Suppressor macrophage (primary cell): ENCODE results near the gene MNAT1.
A peak's percentile ranks its signal among the peaks of the same experiment; 100 is the strongest.
"Not testable (repeated sequence)": the region's sequence is repeated elsewhere in the genome, so short reads cannot be mapped to it uniquely, and the experiment has no call there.

Experiments
- DNase-seq, 4 experiments: peaks; one replicate each; pipeline ENCODE4 v3.0.0-alpha.2; 2020 to 2022

The MNAT1 gene

GRCh38 chr14:60805841-60806430 is 71.4 kb downstream of the MNAT1 start:
- DNase-seq: no peak

GRCh38 chr14:60807247-60807646 is 72.7 kb downstream of the MNAT1 start:
- no peak for DNase-seq

DNA sequence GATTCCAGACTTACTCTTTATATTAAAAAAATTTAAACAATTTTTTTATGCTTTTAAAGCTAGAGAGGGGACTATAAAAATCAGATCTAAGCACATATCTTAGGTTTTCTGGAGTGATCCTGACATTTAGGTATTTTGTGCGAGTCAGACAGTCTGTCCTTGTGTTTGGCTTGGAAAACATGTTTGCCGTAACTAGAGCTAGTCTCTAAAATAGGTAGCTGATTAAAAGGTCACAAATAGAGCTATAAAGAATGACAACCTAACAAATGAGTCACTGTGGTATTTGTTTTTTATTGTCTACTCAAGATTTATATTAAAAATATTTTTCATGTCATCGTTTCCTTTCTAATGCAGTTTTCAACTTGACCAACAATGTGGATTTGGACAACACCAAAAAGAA is 73.4 kb downstream of the MNAT1 start:
- DNase-seq: no peak

- DNase-seq: no peak
Measured at GRCh38 chr14:60812987-60813386, 78.4 kb downstream of the MNAT1 start.

DNA sequence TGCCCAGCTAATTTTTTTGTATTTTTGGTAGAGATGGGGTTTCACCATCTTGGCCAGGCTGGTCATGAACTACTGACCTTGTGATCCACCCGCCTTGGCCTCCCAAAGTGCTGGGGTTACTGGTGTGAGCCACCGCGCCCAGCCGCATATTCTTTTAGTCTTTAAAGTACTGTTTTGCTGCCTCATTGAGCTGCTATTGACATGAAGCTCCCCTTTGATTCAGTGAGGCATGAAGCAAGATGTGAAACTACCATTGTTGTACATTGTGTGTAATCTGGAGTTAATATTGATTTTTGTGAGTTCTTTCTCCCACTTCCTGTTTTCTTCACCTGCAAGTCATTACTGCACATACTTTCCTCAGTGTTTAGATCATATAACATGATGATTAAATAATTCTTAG is 80.8 kb downstream of the MNAT1 start:
- no peak for DNase-seq

DNA sequence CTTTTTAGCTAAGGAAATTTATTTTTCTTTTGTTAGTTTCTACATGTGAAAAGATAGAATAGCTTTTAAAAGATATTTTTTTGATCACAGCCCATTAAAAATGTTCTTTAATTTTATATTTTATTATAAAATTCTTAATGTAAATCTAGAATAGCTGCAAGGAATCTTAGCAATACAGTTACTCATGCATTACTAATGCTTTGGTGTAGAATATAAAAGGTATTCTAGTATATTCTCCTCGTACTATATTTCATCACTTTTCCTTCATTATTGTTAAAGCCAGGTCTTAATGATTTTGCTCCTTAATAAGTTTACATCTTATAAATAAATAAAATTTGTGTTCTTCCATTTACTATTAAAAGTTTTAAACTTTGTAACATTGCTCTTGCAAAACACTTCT is 82.6 kb downstream of the MNAT1 start:
- DNase-seq: no peak

- DNase-seq: no peak
Measured at GRCh38 chr14:60819575-60819974, 85.0 kb downstream of the MNAT1 start.

DNA sequence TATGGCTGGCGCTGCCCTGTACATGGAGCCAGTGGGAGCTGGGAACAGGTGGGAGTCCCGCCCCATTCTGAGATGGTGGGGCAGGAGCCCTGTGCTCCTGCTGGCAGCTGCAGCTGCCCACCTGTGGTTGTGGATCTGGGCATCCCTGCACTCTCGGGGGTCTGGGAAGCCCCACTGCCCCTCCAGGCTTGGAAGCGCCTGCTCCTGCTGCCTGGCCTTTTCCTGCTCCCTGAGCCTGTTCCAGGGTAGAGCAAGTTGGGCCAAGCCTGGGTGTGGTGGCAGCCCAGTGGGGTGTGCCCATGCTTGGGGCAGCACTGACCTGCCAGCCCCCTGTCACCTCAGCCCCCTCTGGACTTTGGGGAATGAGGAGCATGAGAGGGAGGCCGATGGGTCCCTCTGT is 104.0 kb downstream of the MNAT1 start:
- DNase-seq: no peak

DNA sequence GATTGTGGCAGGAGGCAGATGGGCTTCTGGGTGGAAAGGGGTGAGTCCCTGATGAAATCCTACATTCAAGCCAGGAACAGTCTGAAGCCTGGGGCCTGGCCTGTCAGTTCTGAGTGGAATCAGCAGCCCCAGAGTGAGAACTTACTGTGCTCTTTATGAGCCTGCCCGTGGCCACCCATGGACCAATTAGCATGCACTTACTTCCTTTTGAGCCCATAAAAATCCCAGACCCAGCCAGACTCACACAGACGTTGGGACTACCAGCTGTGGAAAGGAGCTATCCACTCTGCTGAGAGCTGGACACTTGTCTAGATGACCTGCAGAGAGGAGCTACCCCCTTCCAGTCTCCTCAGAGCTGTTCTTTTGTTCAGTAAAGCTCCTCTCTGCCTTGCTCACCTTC is 104.5 kb downstream of the MNAT1 start:
- no peak for DNase-seq

DNA sequence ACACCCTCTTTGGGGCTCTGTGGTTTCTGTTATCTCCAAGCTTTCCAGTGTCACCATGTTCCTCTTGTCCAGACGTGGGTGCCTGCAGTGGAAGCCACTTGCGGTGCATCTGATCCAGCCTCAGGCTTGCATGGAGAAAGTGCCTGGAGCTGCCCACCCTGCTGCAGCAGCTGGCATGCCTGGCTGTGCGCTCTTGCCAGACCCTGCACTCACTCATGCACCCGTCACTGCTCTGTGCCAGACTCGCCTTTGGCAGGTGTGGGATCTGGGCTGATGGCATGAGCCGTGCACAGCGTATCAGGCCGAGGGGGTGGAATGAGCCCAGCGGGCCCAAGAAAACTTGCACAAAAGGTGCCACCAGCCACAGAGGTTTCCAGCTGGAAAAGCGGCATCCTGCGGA is 105.1 kb downstream of the MNAT1 start:
- no peak for DNase-seq

DNA sequence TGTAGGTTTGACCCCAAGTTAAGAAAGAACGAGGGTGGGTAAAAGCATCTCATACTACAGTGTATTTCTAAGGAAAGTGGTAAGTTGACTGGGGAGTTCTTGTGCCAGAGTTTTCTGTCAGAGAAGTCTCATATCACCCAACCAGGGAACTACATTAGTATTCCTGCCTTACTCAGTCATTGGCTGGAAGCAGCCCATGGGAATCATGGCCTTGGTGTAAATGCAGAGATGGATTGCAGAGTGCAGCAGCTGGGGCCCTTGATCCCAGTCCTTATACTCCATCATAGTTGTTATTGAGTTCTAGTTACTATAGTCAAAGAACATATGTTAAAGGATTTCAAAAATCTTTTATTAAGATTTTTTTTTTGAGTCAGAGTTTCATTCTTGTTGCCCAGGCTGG is 105.8 kb downstream of the MNAT1 start:
- no peak for DNase-seq

DNA sequence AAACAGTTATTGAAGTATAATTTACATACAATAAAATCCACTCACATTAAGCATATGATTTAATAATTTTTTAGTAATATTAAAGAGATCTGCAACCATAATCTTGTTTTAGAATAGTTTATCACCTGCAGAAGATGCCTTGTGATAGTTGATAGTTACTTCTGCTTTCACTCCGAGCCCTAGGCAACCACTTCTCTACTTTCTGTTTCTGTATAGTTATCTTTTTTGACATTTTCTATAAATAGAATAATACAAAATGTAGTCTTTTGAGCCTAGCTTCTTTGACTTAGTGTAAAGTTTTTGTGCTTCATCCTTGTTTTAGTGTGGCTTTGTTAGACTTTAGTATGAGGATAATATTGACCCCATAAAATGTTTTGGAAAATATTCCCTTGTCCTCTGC is 111.0 kb downstream of the MNAT1 start:
- peak in 3 of 4 experiments; percentile 4 to 40 (median 36) for DNase-seq

DNA sequence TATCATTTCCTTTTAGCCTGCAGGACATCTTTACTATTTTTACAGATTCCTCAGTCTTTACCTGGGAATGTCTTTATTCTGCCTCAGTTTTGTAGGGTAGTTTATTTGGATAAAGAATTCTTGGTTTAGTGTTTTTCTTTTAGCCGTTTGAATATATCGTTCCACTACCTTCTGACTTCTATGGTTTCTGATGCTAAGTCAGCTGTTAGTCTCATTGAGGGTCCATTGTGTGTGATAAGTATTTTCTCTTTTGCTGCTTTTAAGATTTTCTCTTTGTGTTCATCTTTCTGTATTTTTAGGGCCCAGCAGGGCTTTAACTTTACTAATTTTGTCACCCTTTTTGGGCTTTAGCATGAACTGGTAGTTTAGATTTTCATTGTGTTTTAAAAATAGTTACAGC is 113.5 kb downstream of the MNAT1 start:
- no peak for DNase-seq

GRCh38 chr14:60851692-60852091 is 117.1 kb downstream of the MNAT1 start:
- DNase-seq: not testable (repeated sequence)

GRCh38 chr14:60856111-60856510 is 121.5 kb downstream of the MNAT1 start:
- DNase-seq: no peak

GRCh38 chr14:60859525-60859924 is 125.0 kb downstream of the MNAT1 start:
- no peak for DNase-seq

DNA sequence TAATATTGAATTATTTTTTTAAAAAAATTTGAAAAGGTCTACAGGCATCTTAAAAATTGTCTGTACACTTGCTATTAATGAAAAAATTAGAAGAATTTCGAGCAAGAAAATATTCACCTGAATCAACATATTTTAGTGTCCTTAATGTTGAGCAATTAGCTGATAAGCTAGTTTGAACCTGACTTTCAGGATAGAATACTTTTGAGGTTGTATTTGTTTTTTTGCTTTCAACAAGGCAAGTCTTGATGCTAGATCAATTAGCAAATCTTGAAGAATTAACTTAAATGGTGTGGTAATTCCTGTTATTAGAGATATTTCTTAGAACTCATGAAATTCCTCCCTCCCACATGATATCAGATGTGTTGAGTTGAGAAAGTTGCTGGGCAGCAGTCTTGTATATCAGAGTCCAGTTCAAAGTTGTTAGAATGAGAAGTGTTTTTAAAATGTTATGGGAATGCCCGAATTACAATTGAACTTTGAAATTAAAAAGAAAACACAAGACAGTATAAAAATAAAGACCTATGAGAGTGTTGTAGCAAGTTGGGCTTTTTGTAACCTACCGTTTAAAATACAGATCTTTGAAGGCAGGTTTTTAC is 127.1 kb downstream of the MNAT1 start:
- DNase-seq: no peak

DNA sequence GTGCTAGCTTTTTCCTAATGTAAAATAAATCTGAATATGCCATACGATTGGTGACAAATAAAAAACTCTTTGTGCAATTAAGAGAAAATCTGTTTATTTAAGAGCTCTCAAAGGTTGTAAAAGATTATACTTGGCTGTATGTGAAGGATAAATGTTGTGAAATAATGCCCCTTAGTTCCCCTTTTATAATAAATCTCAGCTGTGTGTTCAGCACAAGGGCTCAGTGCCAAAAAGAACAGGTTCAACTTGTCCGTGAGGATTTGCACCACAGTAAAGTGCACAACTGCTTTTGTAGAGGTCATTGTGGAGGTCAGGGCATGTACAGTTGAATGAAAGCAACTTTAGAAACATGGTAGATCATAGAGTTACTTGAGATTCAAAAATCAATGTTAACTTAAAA is 127.7 kb downstream of the MNAT1 start:
- DNase-seq: peak; percentile 23 to 71 (median 54)

GRCh38 chr14:60863249-60863648 is 128.7 kb downstream of the MNAT1 start:
- DNase-seq: no peak

- no peak for DNase-seq
Measured at GRCh38 chr14:60865378-60866127, 131.0 kb downstream of the MNAT1 start.

DNA sequence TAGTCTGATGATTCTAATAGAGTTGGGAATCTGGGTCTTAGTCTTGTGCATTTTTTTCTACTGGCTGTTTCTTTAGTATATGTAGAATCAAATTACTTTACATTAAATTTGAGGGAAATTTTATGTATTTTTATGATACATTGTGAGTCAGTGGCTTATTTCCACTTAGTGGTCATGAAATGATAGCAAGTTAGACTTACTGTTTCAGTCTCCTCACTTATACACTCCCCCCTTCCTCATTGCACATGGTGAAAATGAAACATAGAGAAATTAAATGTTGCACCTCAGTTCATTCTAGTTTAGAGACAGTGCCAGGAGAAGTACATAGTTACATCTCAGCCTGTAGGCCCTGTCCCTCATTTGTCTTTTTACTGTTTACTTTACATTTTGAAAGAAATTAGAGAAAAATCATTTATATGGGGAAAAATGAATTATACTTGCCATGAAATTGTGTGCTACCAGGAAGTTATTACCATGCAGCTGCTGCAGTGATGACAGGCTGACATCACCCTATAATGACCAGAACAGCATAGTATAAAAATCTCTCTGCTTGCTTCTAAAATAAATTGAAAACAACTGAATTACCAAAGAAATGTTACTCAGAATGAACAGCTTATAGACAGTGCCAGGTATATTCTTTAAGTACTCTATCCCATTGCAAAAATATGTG is 133.1 kb downstream of the MNAT1 start:
- no peak for DNase-seq

GRCh38 chr14:60878121-60878520 is 143.6 kb downstream of the MNAT1 start:
- no peak for DNase-seq

DNA sequence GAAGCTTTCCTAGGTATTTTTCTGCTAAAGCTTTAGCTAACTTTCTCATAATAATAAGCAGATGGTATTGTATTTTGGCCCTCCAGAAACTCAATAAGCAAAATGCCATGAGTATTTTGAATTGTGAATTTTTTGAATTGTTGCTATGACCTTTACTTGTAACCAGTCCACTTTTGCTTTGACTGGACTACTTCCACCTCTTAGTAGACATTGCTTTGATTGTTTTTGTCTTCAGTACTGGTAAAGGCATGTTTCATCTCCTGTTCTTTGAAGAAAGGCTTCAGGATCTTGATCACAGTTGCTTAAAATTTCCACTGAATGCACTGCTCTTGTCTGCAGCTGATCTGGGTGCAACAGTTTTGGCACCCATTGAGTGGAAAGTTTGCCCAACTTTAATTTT is 144.0 kb downstream of the MNAT1 start:
- DNase-seq: no peak

GRCh38 chr14:60882219-60882618 is 147.7 kb downstream of the MNAT1 start:
- no peak for DNase-seq
